ENCODE results near the gene NR3C1.

Gene NR3C1

GRCh38 chr5:143393524-143393923 is 10.0 kb downstream of the NR3C1 start:
- TF ChIP-seq, protein P1, sequence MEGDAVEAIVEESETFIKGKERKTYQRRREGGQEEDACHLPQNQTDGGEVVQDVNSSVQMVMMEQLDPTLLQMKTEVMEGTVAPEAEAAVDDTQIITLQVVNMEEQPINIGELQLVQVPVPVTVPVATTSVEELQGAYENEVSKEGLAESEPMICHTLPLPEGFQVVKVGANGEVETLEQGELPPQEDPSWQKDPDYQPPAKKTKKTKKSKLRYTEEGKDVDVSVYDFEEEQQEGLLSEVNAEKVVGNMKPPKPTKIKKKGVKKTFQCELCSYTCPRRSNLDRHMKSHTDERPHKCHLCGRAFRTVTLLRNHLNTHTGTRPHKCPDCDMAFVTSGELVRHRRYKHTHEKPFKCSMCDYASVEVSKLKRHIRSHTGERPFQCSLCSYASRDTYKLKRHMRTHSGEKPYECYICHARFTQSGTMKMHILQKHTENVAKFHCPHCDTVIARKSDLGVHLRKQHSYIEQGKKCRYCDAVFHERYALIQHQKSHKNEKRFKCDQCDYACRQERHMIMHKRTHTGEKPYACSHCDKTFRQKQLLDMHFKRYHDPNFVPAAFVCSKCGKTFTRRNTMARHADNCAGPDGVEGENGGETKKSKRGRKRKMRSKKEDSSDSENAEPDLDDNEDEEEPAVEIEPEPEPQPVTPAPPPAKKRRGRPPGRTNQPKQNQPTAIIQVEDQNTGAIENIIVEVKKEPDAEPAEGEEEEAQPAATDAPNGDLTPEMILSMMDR (IDR thresholded peaks at IDR 0.05; ENCODE audit: low read length, missing control alignments), result no peak
- H3K4me3 ChIP-seq (replicated peaks; ENCODE audit: low read depth, low read length), result no peak overlapping the region
- DNase-seq (ENCODE audit: low read depth), result no peak

DNA sequence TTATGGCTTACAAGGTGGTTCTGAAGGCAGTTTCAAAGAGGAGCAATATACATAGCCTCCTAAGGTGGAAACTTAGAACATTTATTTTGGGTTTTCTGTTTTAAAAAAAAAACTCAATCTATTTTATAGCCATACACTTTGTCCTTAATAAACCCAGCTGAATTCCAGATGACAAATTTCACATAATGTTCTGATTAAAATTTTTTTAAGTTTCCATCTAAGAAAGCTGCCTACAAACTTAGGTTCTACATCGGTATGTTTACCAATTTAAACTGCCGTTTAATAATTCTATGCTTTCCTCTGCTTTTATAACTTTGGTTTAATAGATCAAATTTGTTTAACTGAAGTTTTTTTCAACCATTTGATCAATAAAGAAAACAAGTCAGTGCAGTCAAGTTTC is 12.5 kb downstream of the NR3C1 start:
- TF ChIP-seq, protein P1 (IDR thresholded peaks at IDR 0.05; ENCODE audit: low read length, missing control alignments), result no peak
- no peak for DNase-seq (ENCODE audit: low read depth)
- no peak overlapping the region for H3K4me3 ChIP-seq (replicated peaks; ENCODE audit: low read depth, low read length)

DNA sequence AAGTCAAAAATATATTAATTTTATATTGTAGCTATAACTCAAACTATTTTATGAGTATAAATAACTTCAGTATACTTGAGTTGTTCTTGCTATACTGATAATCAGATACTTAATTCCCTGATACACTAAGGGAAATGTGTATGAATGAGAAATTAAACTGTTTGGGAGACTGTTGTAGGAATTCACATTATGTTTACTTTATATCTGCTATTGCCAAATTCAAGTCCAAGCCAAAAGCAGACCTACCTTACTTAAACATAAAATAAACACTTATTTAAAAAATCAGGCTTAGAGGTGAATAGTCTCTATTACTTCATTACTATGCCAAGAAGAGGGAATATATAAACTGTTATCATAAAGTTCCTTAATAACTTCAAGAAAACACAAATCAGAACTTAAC is 13.2 kb downstream of the NR3C1 start:
- TF ChIP-seq, protein P1 (IDR thresholded peaks at IDR 0.05; ENCODE audit: low read length, missing control alignments), result no peak
- no peak overlapping the region for H3K4me3 ChIP-seq (replicated peaks; ENCODE audit: low read depth, low read length)
- DNase-seq (ENCODE audit: low read depth), result no peak

DNA sequence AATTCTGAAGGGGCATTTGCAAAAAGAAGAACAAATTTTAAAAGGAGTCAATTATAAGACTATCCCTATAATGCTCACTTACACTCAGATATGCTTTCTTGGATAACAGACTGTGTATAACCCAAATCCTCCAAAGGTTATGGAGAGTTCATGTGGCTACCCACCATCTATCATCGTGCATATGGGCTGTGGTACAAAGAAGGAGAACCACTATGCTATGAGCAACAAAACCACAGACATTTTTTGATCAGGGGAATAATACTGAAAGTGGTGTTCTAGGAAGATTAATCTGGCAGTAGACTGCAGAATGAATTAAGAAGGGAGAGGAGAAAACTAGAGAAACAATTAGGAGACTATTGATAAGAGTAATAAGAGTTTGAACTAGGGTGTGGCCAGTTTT is 16.8 kb downstream of the NR3C1 start:
- no peak for DNase-seq (ENCODE audit: low read depth)
- no peak overlapping the region for H3K4me3 ChIP-seq (replicated peaks; ENCODE audit: low read depth, low read length)
- TF ChIP-seq, protein P1 (IDR thresholded peaks at IDR 0.05; ENCODE audit: low read length, missing control alignments), result no peak

- no peak overlapping the region for H3K4me3 ChIP-seq (replicated peaks; ENCODE audit: low read depth, low read length)
- TF ChIP-seq, protein P1 (IDR thresholded peaks at IDR 0.05; ENCODE audit: low read length, missing control alignments), result no peak
- no peak for DNase-seq (ENCODE audit: low read depth)
These were observed 18.4 kb downstream of the NR3C1 start for GRCh38 chr5:143384865-143385657.

DNA sequence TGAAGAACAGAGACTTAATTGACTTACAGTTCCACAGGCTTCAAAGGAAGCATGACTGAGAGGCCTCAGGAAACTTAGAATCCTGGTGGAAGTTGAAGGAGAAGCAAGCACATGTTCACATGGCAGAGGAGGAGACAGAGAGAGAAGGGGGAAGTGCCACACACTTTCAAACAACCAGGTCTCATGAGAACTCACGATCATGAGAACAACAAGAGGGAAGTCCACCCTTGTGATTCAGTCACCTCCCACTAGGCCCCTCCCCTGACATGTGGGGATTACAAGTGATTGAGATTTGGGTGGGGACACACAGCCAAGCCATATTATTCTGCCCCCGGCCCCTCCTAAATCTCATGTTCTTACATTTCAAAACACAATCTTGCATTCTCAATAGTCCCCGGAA is 19.5 kb downstream of the NR3C1 start:
- no peak overlapping the region for H3K4me3 ChIP-seq (replicated peaks; ENCODE audit: low read depth, low read length)
- no peak for DNase-seq (ENCODE audit: low read depth)
- TF ChIP-seq, protein P1 (IDR thresholded peaks at IDR 0.05; ENCODE audit: low read length, missing control alignments), result no peak

DNA sequence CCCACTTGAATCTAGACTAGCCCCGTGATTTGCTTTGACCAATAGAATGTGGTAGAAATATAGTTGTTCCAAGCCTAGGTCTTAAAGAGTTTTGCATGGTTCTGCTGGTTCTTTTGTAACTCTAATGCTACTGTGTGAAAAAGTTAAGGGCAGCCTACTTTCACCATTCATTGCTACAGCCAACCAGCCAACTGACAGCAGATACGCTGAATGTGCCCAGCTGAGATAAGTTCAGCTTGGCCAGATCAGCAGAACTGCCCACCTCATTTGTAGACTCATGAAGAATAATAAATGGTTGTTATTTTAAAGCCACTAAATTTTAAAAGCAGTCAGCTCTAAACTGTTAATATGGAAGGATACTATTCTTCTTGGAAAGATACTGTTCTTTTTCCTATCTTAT is 23.9 kb downstream of the NR3C1 start:
- TF ChIP-seq, protein P1 (IDR thresholded peaks at IDR 0.05; ENCODE audit: low read length, missing control alignments), result no peak
- no peak overlapping the region for H3K4me3 ChIP-seq (replicated peaks; ENCODE audit: low read depth, low read length)
- no peak for DNase-seq (ENCODE audit: low read depth)
